Nephron (organoid): Measurements from ENCODE around the gene ZNF678.
A peak's percentile ranks its signal among the peaks of the same experiment; 100 is the strongest.

Experiments used
- H3K27ac Mint-ChIP-seq, 3 experiments: 2 replicates each; pipeline ENCODE4 v1.8.0; 2020; ENCODE audit warnings: mixed read lengths in 3 of 3, mild to moderate bottlenecking in 2 of 3, moderate library complexity in 1 of 3
- H3K27me3 Mint-ChIP-seq: 2 replicates; pipeline ENCODE4 v1.8.0; 2021; ENCODE audit warnings: low read depth, mild to moderate bottlenecking, moderate library complexity, mixed read lengths
- H3K36me3 Mint-ChIP-seq: 2 replicates; pipeline ENCODE4 v1.8.0; 2020; ENCODE audit warnings: low read depth, mixed read lengths
- H3K4me1 Mint-ChIP-seq: 2 replicates; pipeline ENCODE4 v1.8.0; 2020; ENCODE audit warnings: mixed read lengths
- H3K4me3 Mint-ChIP-seq, 3 experiments: 2 replicates each; pipeline ENCODE4 v1.8.0; 2020; ENCODE audit warnings: mild to moderate bottlenecking in 3 of 3, mixed read lengths in 3 of 3, moderate library complexity in 2 of 3
- H3K9me3 Mint-ChIP-seq: 2 replicates; pipeline ENCODE4 v1.8.0; 2020; ENCODE audit warnings: mixed read lengths
- TF ChIP-seq, protein P1 (sequence below), 3 experiments: fragments of 200-600 bp; sonication (generic); IDR thresholded peaks; one replicate each; pipeline ENCODE4 v1.5.0; 2021; ENCODE audit warnings: antibody characterized with exemption in 3 of 3; ENCODE audit not compliant: unreplicated experiment in 3 of 3

ZNF678 gene

DNA sequence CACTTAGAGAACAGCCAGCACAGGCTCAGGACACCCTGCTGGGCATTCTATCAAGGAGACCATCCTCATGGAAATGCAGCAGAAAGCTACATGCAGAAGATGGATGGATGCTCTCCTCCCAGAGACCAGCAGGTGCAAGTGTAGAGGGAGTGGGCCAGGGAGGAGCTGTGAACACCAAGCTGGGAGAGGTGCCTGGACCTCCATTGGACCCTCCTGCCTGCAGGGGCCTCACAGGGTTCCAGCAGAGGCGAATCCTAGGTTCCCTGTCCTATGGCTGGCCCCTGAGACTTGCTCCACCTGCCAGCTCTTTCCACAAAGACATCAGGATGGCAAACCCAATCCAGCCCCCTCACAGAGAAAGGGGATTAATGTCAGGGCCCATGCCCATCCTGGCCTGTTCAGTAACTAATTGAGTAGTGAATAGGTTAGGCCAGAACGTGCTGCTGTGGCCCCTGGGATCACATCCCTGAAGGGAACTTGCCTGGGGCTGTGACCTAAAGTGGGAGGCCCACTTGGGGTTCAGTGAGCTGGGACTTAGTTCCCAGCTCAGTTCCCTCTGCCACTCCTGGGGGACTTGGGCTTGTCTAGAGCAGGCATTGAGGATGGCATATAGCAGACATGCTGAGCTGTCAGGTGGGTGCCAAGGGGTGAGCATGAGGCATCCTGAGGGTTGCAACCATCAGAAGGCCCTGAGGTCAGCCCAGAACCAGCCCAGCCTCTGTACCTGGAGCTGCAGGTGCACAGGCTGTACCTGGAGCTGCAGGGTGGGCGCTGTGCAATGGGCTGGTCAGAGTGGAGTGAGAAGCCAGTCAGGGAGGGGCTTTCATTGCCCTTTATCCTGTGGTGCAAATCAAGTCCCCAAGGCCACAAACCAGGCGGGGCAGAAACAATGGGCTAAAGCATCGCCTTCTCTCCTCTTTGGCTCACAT, 22.9 kb upstream of the ZNF678 start:
- Mint-ChIP-seq H3K36me3 (peaks cover 7% of the 10 kb centered on the region), H3K9me3 (peaks cover 8% of the 10 kb centered on the region), H3K27ac (no peak overlapping the region), H3K27me3 (peaks cover 1% of the 10 kb centered on the region), H3K4me1 (peaks cover 4% of the 10 kb centered on the region), H3K4me3 (peak overlapping the region; percentile 68 to 78 (median 68))
- TF ChIP-seq, protein P1, sequence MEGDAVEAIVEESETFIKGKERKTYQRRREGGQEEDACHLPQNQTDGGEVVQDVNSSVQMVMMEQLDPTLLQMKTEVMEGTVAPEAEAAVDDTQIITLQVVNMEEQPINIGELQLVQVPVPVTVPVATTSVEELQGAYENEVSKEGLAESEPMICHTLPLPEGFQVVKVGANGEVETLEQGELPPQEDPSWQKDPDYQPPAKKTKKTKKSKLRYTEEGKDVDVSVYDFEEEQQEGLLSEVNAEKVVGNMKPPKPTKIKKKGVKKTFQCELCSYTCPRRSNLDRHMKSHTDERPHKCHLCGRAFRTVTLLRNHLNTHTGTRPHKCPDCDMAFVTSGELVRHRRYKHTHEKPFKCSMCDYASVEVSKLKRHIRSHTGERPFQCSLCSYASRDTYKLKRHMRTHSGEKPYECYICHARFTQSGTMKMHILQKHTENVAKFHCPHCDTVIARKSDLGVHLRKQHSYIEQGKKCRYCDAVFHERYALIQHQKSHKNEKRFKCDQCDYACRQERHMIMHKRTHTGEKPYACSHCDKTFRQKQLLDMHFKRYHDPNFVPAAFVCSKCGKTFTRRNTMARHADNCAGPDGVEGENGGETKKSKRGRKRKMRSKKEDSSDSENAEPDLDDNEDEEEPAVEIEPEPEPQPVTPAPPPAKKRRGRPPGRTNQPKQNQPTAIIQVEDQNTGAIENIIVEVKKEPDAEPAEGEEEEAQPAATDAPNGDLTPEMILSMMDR (IDR thresholded peaks at IDR 0.05; ENCODE audit: unreplicated experiment in 3 of 3): no peak

DNA sequence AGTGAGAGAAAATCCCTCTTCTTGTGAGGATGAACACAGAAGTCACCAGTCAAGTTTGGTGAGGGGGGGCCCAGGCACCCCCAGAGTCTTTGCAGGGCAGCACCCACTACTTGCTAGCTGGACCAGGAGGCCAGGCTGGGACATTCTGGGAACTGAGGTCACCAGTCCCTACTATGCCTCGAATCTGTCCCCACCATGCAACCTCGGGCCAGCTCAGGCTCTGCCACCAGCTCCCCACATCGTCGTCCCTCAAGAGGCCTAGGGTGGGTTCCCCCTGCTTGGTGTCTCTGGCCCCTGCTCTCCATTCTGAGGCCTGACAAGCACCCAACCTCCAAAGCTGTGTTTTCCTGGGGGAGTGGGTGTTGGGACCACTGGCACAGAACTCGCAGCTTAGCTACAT, 22.2 kb upstream of the ZNF678 start:
- TF ChIP-seq, protein P1 (IDR thresholded peaks at IDR 0.05; ENCODE audit: unreplicated experiment in 3 of 3): no peak
- peaks cover 5% of the 10 kb centered on the region for H3K36me3 Mint-ChIP-seq
- peaks cover 4% of the 10 kb centered on the region for H3K4me1 Mint-ChIP-seq
- peaks cover 4% of the 10 kb centered on the region for H3K9me3 Mint-ChIP-seq
- H3K27ac Mint-ChIP-seq: no peak overlapping the region
- peak overlapping the region; percentile 68 to 78 (median 77) for H3K4me3 Mint-ChIP-seq
- peaks cover 4% of the 10 kb centered on the region for H3K27me3 Mint-ChIP-seq

DNA sequence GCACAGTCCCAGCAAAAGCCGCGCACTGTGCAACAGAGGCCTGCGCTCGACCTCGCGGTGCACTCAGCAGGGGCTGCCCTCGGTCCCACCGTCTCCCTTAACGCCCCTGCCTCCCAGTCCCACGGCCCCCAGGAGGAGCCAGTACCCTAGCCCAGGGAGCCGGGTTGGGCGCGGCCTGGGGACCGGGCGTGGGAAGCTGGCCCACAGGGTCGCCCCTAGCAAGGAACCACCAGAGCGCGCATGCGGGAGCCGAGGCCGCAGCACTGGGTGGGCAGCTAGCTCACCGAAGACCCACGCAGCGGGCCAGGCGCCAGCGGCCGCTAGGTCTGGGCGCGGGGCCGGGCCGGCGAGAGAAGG, 21.6 kb upstream of the ZNF678 start:
- Mint-ChIP-seq H3K36me3 (peaks cover 2% of the 10 kb centered on the region), H3K4me1 (peaks cover 4% of the 10 kb centered on the region), H3K27ac (no peak overlapping the region), H3K4me3 (peak overlapping the region; percentile 70 to 78 (median 77)), H3K27me3 (peaks cover 4% of the 10 kb centered on the region), H3K9me3 (peaks cover 2% of the 10 kb centered on the region)
- TF ChIP-seq, protein P1 (IDR thresholded peaks at IDR 0.05; ENCODE audit: unreplicated experiment in 3 of 3): no peak

DNA sequence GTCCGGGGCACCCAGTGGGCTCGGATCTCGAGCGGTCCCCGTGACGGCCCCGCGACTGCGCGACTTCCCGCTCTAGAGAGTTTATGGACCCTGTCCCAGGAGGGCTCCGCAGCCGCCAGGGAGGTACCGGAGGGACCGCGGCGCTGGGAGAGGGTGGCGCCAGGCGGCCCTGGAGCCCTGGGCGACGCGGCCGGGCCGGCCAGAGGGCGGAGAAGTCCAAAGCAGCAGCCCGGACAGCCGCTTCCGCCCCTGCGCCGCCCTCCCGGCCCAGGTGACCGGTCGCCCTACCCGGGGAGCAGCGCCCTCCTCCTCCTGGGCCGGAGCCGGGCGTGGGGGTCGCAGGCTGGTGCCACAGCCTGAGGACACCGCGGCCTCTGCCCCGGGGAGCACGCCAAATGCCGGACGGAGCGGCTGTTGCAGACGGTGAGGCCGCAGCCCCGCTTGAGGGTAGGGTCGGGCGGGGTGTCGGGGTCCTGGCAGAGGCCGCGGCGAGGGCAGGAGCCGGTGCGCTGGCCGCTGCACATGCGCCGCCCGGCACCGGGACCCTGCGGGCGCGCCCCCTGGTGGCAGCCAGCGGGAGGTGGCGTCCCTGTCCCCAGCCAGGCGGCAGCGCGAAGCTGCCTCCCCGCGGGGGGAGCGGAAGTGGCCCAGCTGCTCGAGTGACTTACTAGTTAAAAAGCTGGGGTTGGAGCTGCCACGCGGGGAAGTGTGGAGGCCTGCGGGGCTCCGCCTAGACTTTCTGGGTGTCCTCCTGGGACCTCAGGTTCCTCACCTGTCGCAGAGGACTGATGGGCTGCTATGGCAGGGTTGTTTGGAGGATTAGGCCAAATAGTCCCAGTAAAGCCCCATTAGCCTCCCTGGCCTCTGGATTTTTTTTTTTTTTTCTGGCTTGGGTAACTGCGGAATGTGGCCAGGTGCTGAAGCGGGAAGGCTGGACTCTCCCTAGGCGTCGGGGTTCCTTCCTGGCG, 20.9 kb upstream of the ZNF678 start:
- Mint-ChIP-seq H3K4me3 (peak overlapping the region; percentile 78 to 86 (median 85)), H3K9me3 (no peaks in the 10 kb centered on the region), H3K36me3 (no peaks in the 10 kb centered on the region), H3K27ac (peak overlapping the region; percentile 40 to 80 (median 78)), H3K4me1 (peaks cover 8% of the 10 kb centered on the region), H3K27me3 (peaks cover 4% of the 10 kb centered on the region)
- TF ChIP-seq, protein P1 (IDR thresholded peaks at IDR 0.05; ENCODE audit: unreplicated experiment in 3 of 3): peak; percentile 97 to 99 (median 97)

DNA sequence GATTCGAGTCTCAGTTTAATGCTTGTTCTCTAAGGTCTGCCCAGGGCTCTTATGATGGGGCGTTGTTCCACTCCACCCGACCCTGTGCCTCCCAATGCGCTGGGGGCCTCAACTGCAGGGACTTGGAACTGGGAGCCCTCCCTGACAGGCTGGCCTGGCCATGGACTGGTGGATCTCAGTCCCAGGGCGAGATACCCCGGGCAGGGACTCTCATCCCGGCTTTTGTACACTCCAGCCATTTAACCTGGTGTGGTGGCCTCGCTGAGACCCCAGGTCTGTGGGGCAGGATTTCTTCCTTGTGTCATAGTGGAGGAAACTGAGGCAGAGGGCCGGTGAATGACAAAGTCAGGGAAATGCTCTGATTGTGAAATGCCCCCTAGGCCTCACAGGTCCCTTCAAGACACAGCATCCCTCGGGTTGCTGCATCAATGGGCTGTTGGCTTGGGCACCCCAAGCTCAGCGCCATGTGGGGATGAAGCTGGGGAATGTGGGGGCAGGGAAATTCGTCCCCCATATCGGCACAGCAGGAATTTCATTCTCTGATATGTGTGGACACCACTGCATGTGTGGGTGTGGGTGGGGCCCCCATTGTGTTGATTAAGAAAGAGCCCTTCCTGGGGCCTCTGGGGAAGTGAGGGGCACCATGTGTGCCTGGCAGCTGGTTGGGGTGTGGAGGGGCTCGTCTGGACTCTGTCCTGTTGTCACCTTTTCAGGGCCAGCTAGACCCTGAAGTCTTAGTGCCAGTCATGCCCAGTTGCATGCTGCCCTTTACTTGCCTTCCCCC, 19.9 kb upstream of the ZNF678 start:
- H3K36me3 Mint-ChIP-seq: no peaks in the 10 kb centered on the region
- peaks cover 4% of the 10 kb centered on the region for H3K27me3 Mint-ChIP-seq
- no peaks in the 10 kb centered on the region for H3K9me3 Mint-ChIP-seq
- H3K4me1 Mint-ChIP-seq: peaks cover 8% of the 10 kb centered on the region
- TF ChIP-seq, protein P1 (IDR thresholded peaks at IDR 0.05; ENCODE audit: unreplicated experiment in 3 of 3): no peak
- H3K4me3 Mint-ChIP-seq: peak overlapping the region; percentile 78 to 86 (median 85)
- peak overlapping the region; percentile 40 to 80 (median 78) for H3K27ac Mint-ChIP-seq
